ENCODE results near the gene HEXIM2.

HEXIM2 gene

DNA sequence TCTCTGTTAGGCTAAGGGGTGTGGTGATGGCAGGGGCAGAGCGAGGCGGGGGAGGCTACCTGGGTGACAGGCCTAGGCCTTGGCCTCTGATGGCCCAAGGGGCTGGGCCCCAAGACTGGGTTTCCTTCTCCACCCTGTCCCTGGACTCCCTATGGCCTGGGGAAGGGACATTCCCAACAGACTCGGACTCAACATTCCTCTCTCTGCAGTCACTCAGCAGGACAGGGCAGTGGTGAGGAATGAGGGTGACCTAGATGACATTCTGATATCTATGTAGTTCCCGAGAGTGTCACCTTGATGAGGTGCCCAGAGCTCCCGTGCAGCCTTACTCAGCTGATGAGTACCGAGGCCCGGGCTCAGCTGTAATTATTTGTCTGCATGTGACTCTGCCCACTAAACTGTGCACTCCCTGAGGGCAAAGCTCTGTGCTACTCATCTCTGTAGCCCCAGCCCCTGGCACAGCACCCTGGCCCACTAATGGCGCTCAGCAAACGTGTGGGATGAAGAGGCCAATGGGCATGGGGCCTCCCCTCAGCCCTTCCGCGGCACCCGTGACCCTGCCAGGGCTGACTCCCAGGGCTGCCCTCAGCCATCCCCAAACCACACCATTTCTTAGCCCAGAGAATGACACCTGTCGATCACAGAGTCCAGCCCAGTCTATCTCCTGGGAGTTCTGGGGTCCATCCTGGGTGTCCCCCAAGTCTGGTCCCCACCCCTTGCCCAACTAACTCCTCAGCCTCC is 31.6 kb upstream of the HEXIM2 start:
- CTCF ChIA-PET: interaction anchor here (0.8 to 13.5 kb wide), 5 partner anchors 11 to 351 kb away, joined by 3 to 316 read pairs (median 6); no protein-coding TSS in a partner anchor
- DNase-seq (ENCODE audit: extremely low spot score): no peak
- TF ChIP-seq, protein P1, sequence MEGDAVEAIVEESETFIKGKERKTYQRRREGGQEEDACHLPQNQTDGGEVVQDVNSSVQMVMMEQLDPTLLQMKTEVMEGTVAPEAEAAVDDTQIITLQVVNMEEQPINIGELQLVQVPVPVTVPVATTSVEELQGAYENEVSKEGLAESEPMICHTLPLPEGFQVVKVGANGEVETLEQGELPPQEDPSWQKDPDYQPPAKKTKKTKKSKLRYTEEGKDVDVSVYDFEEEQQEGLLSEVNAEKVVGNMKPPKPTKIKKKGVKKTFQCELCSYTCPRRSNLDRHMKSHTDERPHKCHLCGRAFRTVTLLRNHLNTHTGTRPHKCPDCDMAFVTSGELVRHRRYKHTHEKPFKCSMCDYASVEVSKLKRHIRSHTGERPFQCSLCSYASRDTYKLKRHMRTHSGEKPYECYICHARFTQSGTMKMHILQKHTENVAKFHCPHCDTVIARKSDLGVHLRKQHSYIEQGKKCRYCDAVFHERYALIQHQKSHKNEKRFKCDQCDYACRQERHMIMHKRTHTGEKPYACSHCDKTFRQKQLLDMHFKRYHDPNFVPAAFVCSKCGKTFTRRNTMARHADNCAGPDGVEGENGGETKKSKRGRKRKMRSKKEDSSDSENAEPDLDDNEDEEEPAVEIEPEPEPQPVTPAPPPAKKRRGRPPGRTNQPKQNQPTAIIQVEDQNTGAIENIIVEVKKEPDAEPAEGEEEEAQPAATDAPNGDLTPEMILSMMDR (IDR thresholded peaks at IDR 0.05; ENCODE audit: control extremely low read depth, extremely low read depth, low read depth, missing control alignments): no peak
- POLR2A ChIA-PET: interaction anchor here (1.1 kb wide), 1 partner anchor 19 kb away, joined by 4 read pairs; no protein-coding TSS in a partner anchor

DNA sequence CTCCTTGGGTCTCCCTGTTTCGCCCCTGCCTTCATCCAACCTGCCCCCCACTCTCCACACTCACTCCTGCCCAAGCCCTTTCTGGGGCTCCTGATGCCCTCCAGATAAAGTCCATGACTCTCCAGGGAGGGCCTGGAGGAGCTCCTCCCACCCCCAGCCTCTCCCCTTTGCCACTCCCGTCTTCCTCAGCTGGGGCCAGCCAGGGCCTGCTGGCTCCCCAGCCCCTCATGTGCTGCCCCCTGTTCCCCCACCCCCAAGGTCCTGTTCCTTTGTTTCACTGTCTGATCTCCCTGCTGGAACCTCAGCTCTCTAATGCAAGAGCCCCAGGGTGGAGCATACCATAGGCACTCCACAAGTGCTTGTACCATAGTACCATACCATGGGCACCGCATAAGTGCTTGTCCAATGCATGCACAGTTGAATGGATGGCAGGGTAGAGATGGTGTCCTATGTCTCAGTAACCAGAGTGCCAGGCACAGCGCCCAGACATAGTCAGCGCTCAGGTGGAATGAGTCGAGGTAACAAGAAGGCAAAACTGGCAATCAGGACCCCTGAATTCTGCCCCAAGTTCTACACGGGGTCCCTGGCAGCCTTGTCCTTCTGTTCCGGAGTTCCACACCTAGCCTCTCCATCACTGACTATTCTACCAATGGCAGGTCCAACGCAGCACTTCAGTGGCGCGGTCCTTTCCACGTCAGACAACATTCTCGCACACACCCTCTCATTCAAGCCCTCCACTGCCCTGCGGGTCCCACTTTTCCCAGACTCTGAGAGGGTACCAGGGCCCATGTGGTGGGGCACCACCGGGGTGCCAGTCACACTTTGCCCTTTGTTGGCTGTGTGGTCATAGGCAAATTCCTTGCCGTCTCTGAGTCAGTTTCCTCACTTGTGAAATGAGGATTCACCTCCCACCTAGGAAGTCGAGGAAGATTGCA is 30.7 kb upstream of the HEXIM2 start:
- TF ChIP-seq, protein P1 (IDR thresholded peaks at IDR 0.05; ENCODE audit: control extremely low read depth, extremely low read depth, low read depth, missing control alignments): no peak
- ChIA-PET POLR2A (interaction anchor here (1.5 kb wide), 1 partner anchor 17 kb away, joined by 5 read pairs; the partner anchor contains the start of gene HEXIM1), CTCF (interaction anchor here (0.7 to 13.5 kb wide), 6 partner anchors 12 to 352 kb away, joined by 3 to 316 read pairs (median 6); no protein-coding TSS in a partner anchor)
- DNase-seq (ENCODE audit: extremely low spot score): no peak

DNA sequence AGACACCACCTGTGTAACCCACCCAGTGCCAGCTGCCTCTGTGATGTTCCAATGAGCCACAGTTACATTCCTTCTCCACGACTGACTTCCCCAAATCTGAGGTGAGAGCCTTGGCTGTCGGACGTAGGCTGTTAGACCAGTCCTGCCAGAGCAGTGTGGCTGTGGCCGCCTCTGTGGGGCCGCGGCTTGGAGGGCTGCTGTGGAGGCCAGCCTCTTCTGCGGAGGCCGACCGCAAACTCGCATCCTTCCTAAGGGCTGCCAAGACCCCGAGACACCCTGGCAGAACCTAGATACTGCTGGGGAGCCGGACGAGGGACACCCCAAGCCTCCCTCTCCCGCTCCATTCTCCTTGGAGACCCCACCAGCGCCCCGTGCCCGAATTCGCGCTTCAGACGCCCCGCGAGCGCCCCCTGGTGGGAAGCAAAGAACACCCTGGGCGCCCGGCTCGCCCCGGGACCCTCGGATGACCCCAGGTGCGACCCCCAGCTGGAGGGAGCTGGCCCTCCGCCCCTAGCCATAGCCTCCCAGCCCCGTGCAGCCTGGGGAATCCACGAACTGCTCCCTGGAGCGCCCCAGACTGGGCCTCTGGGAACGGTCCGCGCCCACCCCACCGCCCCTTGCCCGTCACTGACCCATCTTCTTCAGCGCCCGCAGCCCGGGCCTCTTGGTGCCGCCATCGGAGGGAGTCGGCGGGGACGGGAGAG is 29.9 kb upstream of the HEXIM2 start:
- TF ChIP-seq, protein P1 (IDR thresholded peaks at IDR 0.05; ENCODE audit: control extremely low read depth, extremely low read depth, low read depth, missing control alignments): peak; percentile 53
- POLR2A ChIA-PET: interaction anchor here (1.5 kb wide), 1 partner anchor 17 kb away, joined by 5 read pairs; the partner anchor contains the start of gene HEXIM1
- DNase-seq (ENCODE audit: extremely low spot score): peak; percentile 61
- CTCF ChIA-PET: interaction anchor here (0.7 to 13.5 kb wide), 7 partner anchors 8 to 210 kb away, joined by 3 to 316 read pairs (median 6); partner anchors contain the start of gene HEXIM1

DNA sequence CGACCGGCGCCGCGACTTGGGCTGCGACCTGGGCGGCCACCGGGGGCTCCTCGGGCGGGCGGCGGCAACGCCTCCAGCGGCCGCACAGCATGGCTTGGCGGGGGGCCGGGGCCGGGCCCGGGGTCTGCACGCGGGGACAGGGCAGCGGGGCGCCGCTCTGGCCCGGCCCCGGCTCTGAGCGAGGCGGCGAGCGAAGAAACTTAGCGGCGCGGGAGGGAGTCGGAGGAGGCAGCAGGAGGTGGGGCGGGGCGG is 29.4 kb upstream of the HEXIM2 start, which contains the start of gene PLCD3:
Gene PLCD3 (minus strand): TSS at position 196 of the 252 bp plus-strand sequence. CDS start 105 bp downstream, at position 91.
- POLR2A ChIA-PET: interaction anchor here (0.6 to 1.5 kb wide), 2 partner anchors 16 to 40 kb away, joined by 4 to 5 read pairs; partner anchors contain the start of gene HEXIM1
- no peak for DNase-seq (ENCODE audit: extremely low spot score)
- CTCF ChIA-PET: interaction anchor here (1.4 to 13.5 kb wide), 6 partner anchors 8 to 211 kb away, joined by 3 to 316 read pairs (median 16); partner anchors contain the start of gene HEXIM1
- TF ChIP-seq, protein P1 (IDR thresholded peaks at IDR 0.05; ENCODE audit: control extremely low read depth, extremely low read depth, low read depth, missing control alignments): no peak

DNA sequence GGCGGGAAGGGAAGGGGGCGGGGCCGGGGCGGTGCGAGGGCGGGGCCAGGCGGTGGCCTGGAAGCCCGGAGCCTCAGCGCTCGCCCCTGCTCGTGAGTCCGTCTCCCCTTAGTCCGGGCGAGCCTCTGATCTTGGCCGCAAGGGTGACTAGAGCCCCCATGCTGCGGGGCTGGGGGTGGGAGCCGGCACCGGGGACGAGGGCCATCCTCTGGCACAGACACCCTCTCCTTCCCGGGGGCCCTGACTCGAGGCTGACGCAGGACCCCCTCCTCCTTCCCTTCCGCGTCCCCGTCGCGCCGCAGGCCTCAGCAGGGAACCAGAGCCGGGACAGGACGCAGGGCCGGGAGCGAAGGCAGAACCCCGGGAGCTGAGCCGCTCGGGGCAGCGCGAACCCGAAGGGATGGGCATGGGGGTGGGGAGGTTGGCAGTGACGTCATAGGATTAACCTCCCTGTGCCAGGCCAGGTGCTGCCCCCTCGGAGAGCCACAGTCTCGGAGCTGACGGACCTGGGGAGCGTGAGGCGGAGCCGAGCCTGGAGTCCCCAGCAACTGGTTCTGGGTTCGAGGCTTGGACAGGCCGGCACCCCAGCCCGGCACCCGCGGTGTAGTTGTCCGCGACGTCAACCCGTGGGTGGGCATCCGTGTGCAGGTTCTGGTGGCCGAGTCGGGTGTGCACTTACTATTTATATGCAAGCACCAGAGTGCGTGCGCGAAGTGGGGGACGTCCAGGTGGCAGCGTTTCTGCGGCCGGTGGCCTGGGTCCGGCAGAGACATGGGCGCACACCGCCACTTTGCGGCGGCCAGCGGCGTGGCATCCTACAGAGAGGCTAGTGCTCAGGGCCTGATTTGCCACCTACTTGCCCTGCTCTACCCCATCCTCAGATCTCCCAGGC is 28.9 kb upstream of the HEXIM2 start:
- ChIA-PET POLR2A (interaction anchor here (0.6 to 1.5 kb wide), 2 partner anchors 16 to 41 kb away, joined by 4 to 5 read pairs; partner anchors contain the start of gene HEXIM1), CTCF (interaction anchor here (1.4 to 13.5 kb wide), 7 partner anchors 9 to 354 kb away, joined by 3 to 316 read pairs (median 6); partner anchors contain the start of genes HEXIM1 and HEXIM2)
- DNase-seq (ENCODE audit: extremely low spot score): peak; percentile 94
- TF ChIP-seq, protein P1 (IDR thresholded peaks at IDR 0.05; ENCODE audit: control extremely low read depth, extremely low read depth, low read depth, missing control alignments): peak; percentile 86

Measured in GM10248 (cell line).